SK-N-SH treated with all-trans-retinoic acid at 6 μM for 48 hours (cell line): ENCODE results near the gene NRXN3.

Source experiments
- ARNTL ChIP-seq: fragments of 450-650 bp; formaldehyde crosslinking; IDR thresholded peaks from 2 replicates; pipeline ENCODE4 v1.5.0; 2020; ENCODE audit warnings: low read depth, mild to moderate bottlenecking, moderate library complexity, borderline replicate concordance
- BACH2 ChIP-seq: fragments of 250-450 bp; sonication (Bioruptor Pico); IDR thresholded peaks from 2 replicates; pipeline ENCODE4 v1.9.0; 2021; ENCODE audit warnings: mild to moderate bottlenecking, borderline replicate concordance
- CSDC2 ChIP-seq: fragments of 250-450 bp; sonication (Bioruptor Pico); IDR thresholded peaks from 2 replicates; pipeline ENCODE4 v1.5.0; 2020; ENCODE audit warnings: mild to moderate bottlenecking, moderate library complexity
- ISL1 ChIP-seq: fragments of 250-450 bp; sonication (Bioruptor Pico); IDR thresholded peaks from 2 replicates; pipeline ENCODE4 v2.1.2; 2022; ENCODE audit warnings: mild to moderate bottlenecking, moderate library complexity
- PPARA ChIP-seq: fragments of 250-450 bp; sonication (Bioruptor Pico); IDR thresholded peaks from 2 replicates; pipeline ENCODE4 v1.5.0; 2020; ENCODE audit warnings: mild to moderate bottlenecking, borderline replicate concordance
- RARB ChIP-seq: fragments of 250-450 bp; sonication (Bioruptor Pico); IDR thresholded peaks from 2 replicates; pipeline ENCODE4 v1.8.0; 2021; ENCODE audit warnings: mild to moderate bottlenecking, moderate library complexity
- TOX ChIP-seq: fragments of 250-450 bp; sonication (Bioruptor Pico); IDR thresholded peaks from 2 replicates; pipeline ENCODE4 v1.8.0; 2021; ENCODE audit warnings: mild to moderate bottlenecking, moderate library complexity, borderline replicate concordance
- ZC3H10 ChIP-seq: fragments of 250-450 bp; sonication (Bioruptor Pico); IDR thresholded peaks from 2 replicates; pipeline ENCODE4 v1.5.1; 2021; ENCODE audit warnings: mild to moderate bottlenecking, moderate library complexity
- ZFP3 ChIP-seq: fragments of 250-450 bp; sonication (Bioruptor Pico); IDR thresholded peaks from 2 replicates; pipeline ENCODE4 v1.5.0; 2020; ENCODE audit warnings: mild to moderate bottlenecking, moderate library complexity
- ZFP30 ChIP-seq: fragments of 450-650 bp; formaldehyde crosslinking; IDR thresholded peaks from 2 replicates; pipeline ENCODE4 v1.5.0; 2022; ENCODE audit warnings: mild to moderate bottlenecking, moderate library complexity
- ZNF70 ChIP-seq: fragments of 450-650 bp; formaldehyde crosslinking; IDR thresholded peaks from 2 replicates; pipeline ENCODE4 v1.5.0; 2020; ENCODE audit warnings: mild to moderate bottlenecking, moderate library complexity
- ZNF8 ChIP-seq: fragments of 450-650 bp; formaldehyde crosslinking; IDR thresholded peaks from 2 replicates; pipeline ENCODE4 v1.5.0; 2020; ENCODE audit warnings: mild to moderate bottlenecking, moderate library complexity
- TF ChIP-seq, protein P1 (sequence below): fragments of 250-450 bp; sonication (Bioruptor Pico); IDR thresholded peaks from 2 replicates; pipeline ENCODE4 v1.8.0; 2020; ENCODE audit warnings: mild to moderate bottlenecking, moderate library complexity, borderline replicate concordance
- TF ChIP-seq, protein P2 (sequence below): fragments of 250-450 bp; sonication (Bioruptor Pico); IDR thresholded peaks from 2 replicates; pipeline ENCODE4 v1.5.0; 2020; ENCODE audit warnings: mild to moderate bottlenecking, moderate library complexity

DNA sequence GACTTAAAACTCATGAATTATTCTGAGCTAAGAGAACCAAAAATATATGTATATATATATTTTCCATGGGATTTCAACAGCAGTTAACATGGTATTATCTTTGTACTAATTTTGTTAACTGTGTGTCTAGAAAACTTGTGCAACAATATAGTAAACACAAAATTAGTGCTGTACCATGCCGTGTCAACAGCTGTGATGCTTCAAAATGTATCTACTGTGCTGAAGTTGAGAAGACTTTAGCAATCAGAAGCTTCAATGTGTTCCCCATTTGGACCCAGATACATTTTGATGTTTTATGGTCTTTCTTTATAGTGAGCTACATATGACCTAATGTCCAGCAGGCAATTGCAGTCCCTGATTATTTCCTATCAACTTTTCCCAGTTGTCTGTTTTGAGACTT is 1635.5 kb downstream of the NRXN3 start:
- no peak for TF ChIP-seq ZC3H10 (CRISPR knock-in tag)
- TF ChIP-seq, protein P1, sequence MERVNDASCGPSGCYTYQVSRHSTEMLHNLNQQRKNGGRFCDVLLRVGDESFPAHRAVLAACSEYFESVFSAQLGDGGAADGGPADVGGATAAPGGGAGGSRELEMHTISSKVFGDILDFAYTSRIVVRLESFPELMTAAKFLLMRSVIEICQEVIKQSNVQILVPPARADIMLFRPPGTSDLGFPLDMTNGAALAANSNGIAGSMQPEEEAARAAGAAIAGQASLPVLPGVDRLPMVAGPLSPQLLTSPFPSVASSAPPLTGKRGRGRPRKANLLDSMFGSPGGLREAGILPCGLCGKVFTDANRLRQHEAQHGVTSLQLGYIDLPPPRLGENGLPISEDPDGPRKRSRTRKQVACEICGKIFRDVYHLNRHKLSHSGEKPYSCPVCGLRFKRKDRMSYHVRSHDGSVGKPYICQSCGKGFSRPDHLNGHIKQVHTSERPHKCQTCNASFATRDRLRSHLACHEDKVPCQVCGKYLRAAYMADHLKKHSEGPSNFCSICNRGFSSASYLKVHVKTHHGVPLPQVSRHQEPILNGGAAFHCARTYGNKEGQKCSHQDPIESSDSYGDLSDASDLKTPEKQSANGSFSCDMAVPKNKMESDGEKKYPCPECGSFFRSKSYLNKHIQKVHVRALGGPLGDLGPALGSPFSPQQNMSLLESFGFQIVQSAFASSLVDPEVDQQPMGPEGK: no peak
- TF ChIP-seq PPARA (CRISPR knock-in tag): no peak
- no peak for TF ChIP-seq ZNF8 (CRISPR knock-in tag)
- TF ChIP-seq ISL1 (CRISPR knock-in tag): no peak
- TF ChIP-seq BACH2: no peak
- TF ChIP-seq ZNF70 (CRISPR knock-in tag): no peak
- no peak for TF ChIP-seq RARB (CRISPR knock-in tag)
- no peak for TF ChIP-seq CSDC2
- no peak for TF ChIP-seq TOX (CRISPR knock-in tag)
- TF ChIP-seq ARNTL (CRISPR knock-in tag): no peak
- TF ChIP-seq ZFP3: no peak
- no peak for TF ChIP-seq ZFP30 (CRISPR knock-in tag)
- TF ChIP-seq, protein P2, sequence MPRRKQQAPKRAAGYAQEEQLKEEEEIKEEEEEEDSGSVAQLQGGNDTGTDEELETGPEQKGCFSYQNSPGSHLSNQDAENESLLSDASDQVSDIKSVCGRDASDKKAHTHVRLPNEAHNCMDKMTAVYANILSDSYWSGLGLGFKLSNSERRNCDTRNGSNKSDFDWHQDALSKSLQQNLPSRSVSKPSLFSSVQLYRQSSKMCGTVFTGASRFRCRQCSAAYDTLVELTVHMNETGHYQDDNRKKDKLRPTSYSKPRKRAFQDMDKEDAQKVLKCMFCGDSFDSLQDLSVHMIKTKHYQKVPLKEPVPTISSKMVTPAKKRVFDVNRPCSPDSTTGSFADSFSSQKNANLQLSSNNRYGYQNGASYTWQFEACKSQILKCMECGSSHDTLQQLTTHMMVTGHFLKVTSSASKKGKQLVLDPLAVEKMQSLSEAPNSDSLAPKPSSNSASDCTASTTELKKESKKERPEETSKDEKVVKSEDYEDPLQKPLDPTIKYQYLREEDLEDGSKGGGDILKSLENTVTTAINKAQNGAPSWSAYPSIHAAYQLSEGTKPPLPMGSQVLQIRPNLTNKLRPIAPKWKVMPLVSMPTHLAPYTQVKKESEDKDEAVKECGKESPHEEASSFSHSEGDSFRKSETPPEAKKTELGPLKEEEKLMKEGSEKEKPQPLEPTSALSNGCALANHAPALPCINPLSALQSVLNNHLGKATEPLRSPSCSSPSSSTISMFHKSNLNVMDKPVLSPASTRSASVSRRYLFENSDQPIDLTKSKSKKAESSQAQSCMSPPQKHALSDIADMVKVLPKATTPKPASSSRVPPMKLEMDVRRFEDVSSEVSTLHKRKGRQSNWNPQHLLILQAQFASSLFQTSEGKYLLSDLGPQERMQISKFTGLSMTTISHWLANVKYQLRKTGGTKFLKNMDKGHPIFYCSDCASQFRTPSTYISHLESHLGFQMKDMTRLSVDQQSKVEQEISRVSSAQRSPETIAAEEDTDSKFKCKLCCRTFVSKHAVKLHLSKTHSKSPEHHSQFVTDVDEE (CRISPR knock-in tag): no peak
